Erythroblast (primary cell): ENCODE results near the gene GRIK4.

Source experiments
- DNase-seq, 2 experiments: peaks; one replicate each; lab custom pipeline; 2025; lab: John Stamatoyannopoulos, UW
- GATA1 ChIP-seq: IDR thresholded peaks from 2 replicates; pipeline ENCODE4 v1.6.1; 2011; ENCODE audit warnings: low read depth, mild to moderate bottlenecking, control low read depth, low read length, moderate library complexity
- POLR2A ChIP-seq: IDR thresholded peaks from 2 replicates; pipeline ENCODE4 v1.6.1; 2011; ENCODE audit warnings: mild to moderate bottlenecking, low read length

The GRIK4 gene

GRCh38 chr11:120908461-120909181 lies 397.1 kb downstream of the GRIK4 start:
- DNase-seq = no peak
- TF ChIP-seq POLR2A (no peak), GATA1 (no peak)

- peak in 1 of 2 experiments; percentile 48 for DNase-seq
- TF ChIP-seq GATA1 = no peak
- no peak for TF ChIP-seq POLR2A
Observed at GRCh38 chr11:120909676-120910416, 398.3 kb downstream of the GRIK4 start.

GRCh38 chr11:120911943-120912342 lies 400.4 kb downstream of the GRIK4 start:
- TF ChIP-seq POLR2A = no peak
- no peak for TF ChIP-seq GATA1
- no peak for DNase-seq

- no peak for TF ChIP-seq GATA1
- TF ChIP-seq POLR2A = no peak
- DNase-seq = peak; percentile 35
Observed at GRCh38 chr11:120912504-120912903, 401.0 kb downstream of the GRIK4 start.

GRCh38 chr11:120912915-120913314 lies 401.4 kb downstream of the GRIK4 start:
- no peak for DNase-seq

GRCh38 chr11:120914021-120914420 lies 402.5 kb downstream of the GRIK4 start:
- DNase-seq = no peak
- TF ChIP-seq GATA1 (no peak), POLR2A (no peak)

More at GRCh38 chr11:120912915-120913314, 401.4 kb downstream of the GRIK4 start:
- no peak for TF ChIP-seq POLR2A
- no peak for TF ChIP-seq GATA1

- no peak for DNase-seq
- TF ChIP-seq POLR2A (no peak), GATA1 (no peak)
Observed at GRCh38 chr11:120914601-120915000, 403.1 kb downstream of the GRIK4 start.

- no peak for DNase-seq
- TF ChIP-seq POLR2A (no peak), GATA1 (no peak)
Observed at GRCh38 chr11:120917559-120918239, 406.2 kb downstream of the GRIK4 start.

- no peak for TF ChIP-seq GATA1
- no peak for TF ChIP-seq POLR2A
- no peak for DNase-seq
Observed at GRCh38 chr11:120918257-120918656, 406.7 kb downstream of the GRIK4 start.

GRCh38 chr11:120919045-120919444 lies 407.5 kb downstream of the GRIK4 start:
- TF ChIP-seq POLR2A (no peak), GATA1 (no peak)
- no peak for DNase-seq

- TF ChIP-seq GATA1 = no peak
- TF ChIP-seq POLR2A = no peak
- no peak for DNase-seq
Observed at GRCh38 chr11:120919566-120919965, 408.0 kb downstream of the GRIK4 start.

- no peak for DNase-seq
- no peak for TF ChIP-seq GATA1
- no peak for TF ChIP-seq POLR2A
Observed at GRCh38 chr11:120923866-120924508, 412.4 kb downstream of the GRIK4 start.

- no peak for TF ChIP-seq POLR2A
- TF ChIP-seq GATA1 = no peak
- no peak for DNase-seq
Observed at GRCh38 chr11:120925944-120926343, 414.4 kb downstream of the GRIK4 start.
